Neuronal stem cell (in vitro differentiated cells): ENCODE results near the gene CA14.

Source experiments
- DNase-seq: peaks from one replicate; pipeline ENCODE4 v3.0.0-alpha.2; 2013; ENCODE audit warnings: low spot score
- H2AFZ ChIP-seq: one replicate; pipeline ENCODE4 v1.6.1; 2013; ENCODE audit warnings: mild to moderate bottlenecking, low read length, inconsistent platforms
- H2AK5ac ChIP-seq: 2 replicates; pipeline ENCODE4 v1.6.1; 2013; ENCODE audit warnings: low read depth, mild to moderate bottlenecking, inconsistent platforms, low read length, moderate library complexity, mixed read lengths
- H2BK120ac ChIP-seq: 2 replicates; pipeline ENCODE4 v1.6.1; 2013; ENCODE audit warnings: low read depth, mild to moderate bottlenecking, inconsistent platforms, low read length, moderate library complexity, mixed read lengths
- H2BK12ac ChIP-seq: one replicate; pipeline ENCODE4 v1.6.1; 2013; ENCODE audit warnings: low read length, inconsistent platforms
- H2BK15ac ChIP-seq: 2 replicates; pipeline ENCODE4 v1.6.1; 2013; ENCODE audit warnings: mild to moderate bottlenecking, low read length, inconsistent platforms, mixed read lengths
- H2BK5ac ChIP-seq: one replicate; pipeline ENCODE4 v1.6.1; 2013; ENCODE audit warnings: inconsistent platforms, mild to moderate bottlenecking, low read length, moderate library complexity
- H3K14ac ChIP-seq: one replicate; pipeline ENCODE4 v1.6.1; 2013; ENCODE audit warnings: low read length, inconsistent platforms
- H3K18ac ChIP-seq: 2 replicates; pipeline ENCODE4 v1.6.1; 2013; ENCODE audit warnings: low read length, inconsistent platforms
- H3K23ac ChIP-seq: 2 replicates; pipeline ENCODE4 v1.6.1; 2013; ENCODE audit warnings: low read depth, mild to moderate bottlenecking, mixed read lengths, low read length, inconsistent platforms; ENCODE audit not compliant: poor library complexity
- H3K27ac ChIP-seq: replicated peaks from 3 replicates; pipeline ENCODE4 v1.5.1; 2013; ENCODE audit warnings: low read length, inconsistent platforms
- H3K27me3 ChIP-seq, 3 experiments: 2 replicates each; pipeline ENCODE4 v1.6.1; 2013; ENCODE audit warnings: low read length in 3 of 3, mild to moderate bottlenecking in 2 of 3, inconsistent platforms in 1 of 3, low read depth in 1 of 3, mixed read lengths in 1 of 3, moderate library complexity in 1 of 3; ENCODE audit not compliant: control insufficient read depth in 3 of 3, insufficient read depth in 3 of 3
- H3K36me3 ChIP-seq, 2 donors: replicated peaks in 1 of 2; 2 replicates each; pipeline ENCODE4 v1.6.1; 2013; ENCODE audit warnings: low read length in 2 of 2; ENCODE audit not compliant: control insufficient read depth in 2 of 2, insufficient read depth in 2 of 2
- H3K4ac ChIP-seq: 2 replicates; pipeline ENCODE4 v1.6.1; 2013; ENCODE audit warnings: inconsistent platforms, mild to moderate bottlenecking, low read length, moderate library complexity
- H3K4me1 ChIP-seq, 2 donors: 1 replicate in 1 of 2; 2 replicates in 1 of 2; pipeline ENCODE4 v1.6.1; 2013; ENCODE audit warnings: low read length in 2 of 2, low read depth in 1 of 2; ENCODE audit not compliant: control insufficient read depth in 2 of 2, insufficient read depth in 1 of 2
- H3K4me2 ChIP-seq: one replicate; pipeline ENCODE4 v1.6.1; 2013; ENCODE audit warnings: mild to moderate bottlenecking, low read length, inconsistent platforms; ENCODE audit not compliant: insufficient read depth, poor library complexity, severe bottlenecking
- H3K4me3 ChIP-seq, 2 donors: 2 replicates each; pipeline ENCODE4 v1.5.1; 2013; ENCODE audit warnings: low read length in 2 of 2, mild to moderate bottlenecking in 2 of 2, inconsistent platforms in 1 of 2, moderate library complexity in 1 of 2
- H3K79me1 ChIP-seq: one replicate; pipeline ENCODE4 v1.6.1; 2013; ENCODE audit warnings: low read depth, mild to moderate bottlenecking, inconsistent platforms, low read length, moderate library complexity
- H3K9ac ChIP-seq: one replicate; pipeline ENCODE4 v1.6.1; 2013; ENCODE audit warnings: mild to moderate bottlenecking, low read depth, low read length, inconsistent platforms; ENCODE audit not compliant: poor library complexity
- H3K9me3 ChIP-seq, 2 donors: replicated peaks in 1 of 2; 2 replicates each; pipeline versions ENCODE3 to v1.6.1; 2013; ENCODE audit warnings: low read length in 2 of 2, mild to moderate bottlenecking in 2 of 2, inconsistent platforms in 1 of 2, low read depth in 1 of 2, mixed read lengths in 1 of 2, moderate library complexity in 1 of 2; ENCODE audit not compliant: control insufficient read depth in 2 of 2, insufficient read depth in 1 of 2
- H4K8ac ChIP-seq: one replicate; pipeline ENCODE4 v1.6.1; 2013; ENCODE audit warnings: low read depth, mild to moderate bottlenecking, inconsistent platforms, low read length, moderate library complexity
- H4K91ac ChIP-seq: one replicate; pipeline ENCODE4 v1.6.1; 2013; ENCODE audit warnings: low read length, low read depth, mild to moderate bottlenecking, inconsistent platforms; ENCODE audit not compliant: poor library complexity
- WGBS, 2 donors: extraction: QIAGEN DNeasy Blood & Tissue Kit; methylation state at CpG; one replicate each; pipeline ENCODE4 v1.1.7; 2013; ENCODE audit warnings: missing lambda C conversion rate in 2 of 2, mixed read lengths in 1 of 2; ENCODE audit not compliant: insufficient read length in 2 of 2, insufficient replicate concordance in 1 of 2; ENCODE audit errors: extremely low coverage in 2 of 2; 5-methylcytosine and 5-hydroxymethylcytosine counted together

CA14 gene

GRCh38 chr1:150249936-150250335 is 7.6 kb upstream of the CA14 start:
- Histone ChIP-seq H3K9ac (no peak overlapping the region), H3K9me3 (peaks cover 0 to 3% of the 10 kb centered on the region in 2 donors), H2BK15ac (no peak overlapping the region), H4K8ac (no peak overlapping the region), H3K4ac (no peak overlapping the region), H3K27me3 (peaks cover 0 to 2% (median 0%) of the 10 kb centered on the region in 3 experiments), H2BK12ac (no peak overlapping the region), H3K4me1 (no peaks in the 10 kb centered on the region), H2AK5ac (no peak overlapping the region), H3K14ac (no peak overlapping the region), H3K18ac (no peak overlapping the region), H3K4me2 (no peak overlapping the region), H3K79me1 (no peaks in the 10 kb centered on the region), H3K27ac (no peak overlapping the region), H2AFZ (no peak overlapping the region), H3K4me3 (no peak overlapping the region), H2BK5ac (no peak overlapping the region), H4K91ac (no peak overlapping the region), H3K36me3 (no peaks in the 10 kb centered on the region), H3K23ac (no peak overlapping the region), H2BK120ac (no peak overlapping the region)
- WGBS, 2 donors = no CpG with 5 or more reads among the region's 2 CpGs
- DNase-seq = no peak

DNA sequence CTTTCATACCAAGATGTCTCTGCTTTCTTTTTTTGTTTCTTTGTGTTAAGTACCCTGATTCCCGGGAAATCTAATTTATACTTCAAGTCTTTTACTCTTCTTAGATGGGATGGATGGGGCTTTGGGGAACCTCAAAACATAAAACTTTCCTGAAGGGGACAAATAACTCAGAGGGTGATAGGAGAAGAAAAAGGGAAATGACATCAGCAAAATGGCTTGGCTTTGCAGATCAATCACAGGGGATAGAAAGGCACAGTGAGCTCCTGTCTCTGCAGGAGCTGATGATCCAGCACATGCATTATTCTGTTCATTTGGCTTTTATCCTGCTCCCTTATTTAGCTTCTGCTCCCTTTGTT is 1.4 kb upstream of the CA14 start:
- Histone ChIP-seq H3K27me3 (no peaks in the 10 kb centered on the region), H3K4ac (no peak overlapping the region), H3K23ac (no peak overlapping the region), H2AFZ (peak overlapping the region; percentile 73), H2BK5ac (peak overlapping the region; percentile 88), H3K4me2 (peak overlapping the region; percentile 93), H3K27ac (peak overlapping the region; percentile 96), H3K4me3 (peak overlapping the region; percentile 54 to 73), H2BK15ac (no peak overlapping the region), H4K8ac (no peak overlapping the region), H2AK5ac (no peak overlapping the region), H3K18ac (peak overlapping the region; percentile 81), H3K9me3 (peaks cover 0 to 5% of the 10 kb centered on the region in 2 donors), H2BK120ac (no peak overlapping the region), H2BK12ac (no peak overlapping the region), H3K36me3 (peaks cover 2 to 10% of the 10 kb centered on the region in 2 donors), H3K79me1 (peaks cover 4% of the 10 kb centered on the region), H4K91ac (no peak overlapping the region), H3K9ac (no peak overlapping the region), H3K14ac (no peak overlapping the region), H3K4me1 (peaks cover 20 to 22% of the 10 kb centered on the region in 2 donors)
- DNase-seq = no peak
- WGBS, 2 donors = no CpG with 5 or more reads among the region's 1 CpG

DNA sequence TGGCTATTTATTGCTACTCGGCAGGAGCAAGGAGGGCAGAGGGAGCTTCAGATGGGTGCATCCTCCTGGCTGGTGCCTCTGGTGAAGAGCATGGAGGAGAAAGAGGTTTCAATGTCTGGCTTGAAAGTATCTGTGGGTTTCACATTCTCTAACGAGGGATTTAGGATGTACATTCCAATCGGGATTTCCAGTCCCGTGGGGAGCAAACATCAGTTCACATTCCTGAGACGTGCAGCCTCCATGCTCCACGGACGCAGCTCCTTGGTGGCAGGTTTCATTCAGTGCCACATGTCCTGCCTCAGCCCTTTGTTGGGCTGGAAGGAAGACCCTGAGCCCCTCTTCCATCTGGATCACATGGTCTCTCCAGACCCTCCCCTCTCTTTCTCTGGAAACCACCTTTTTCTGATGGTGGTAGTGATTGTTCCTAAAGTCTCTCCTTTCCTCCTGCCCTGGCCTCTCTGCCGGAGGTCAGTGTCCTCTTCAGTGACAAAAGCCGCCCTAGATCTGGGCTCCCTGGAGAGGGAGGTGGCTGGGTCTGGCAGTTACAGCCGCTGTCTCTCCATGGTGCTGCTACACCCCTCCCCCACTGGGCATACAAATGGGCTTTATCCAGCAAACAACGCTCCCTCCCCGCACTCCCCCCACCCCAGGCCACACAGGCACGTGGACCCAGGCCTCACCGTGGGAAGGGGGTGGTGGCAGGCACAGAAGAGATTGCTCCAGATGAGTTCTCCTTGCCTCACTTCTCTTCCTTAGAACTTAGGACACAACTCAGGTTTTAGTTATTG is 826 bp upstream of the CA14 start:
- Histone ChIP-seq H2AK5ac (peak overlapping the region; percentile 82), H3K23ac (no peak overlapping the region), H3K4me2 (peak overlapping the region; percentile 93), H3K27me3 (no peaks in the 10 kb centered on the region), H3K4ac (peak overlapping the region; percentile 67), H2AFZ (peak overlapping the region; percentile 59), H2BK12ac (no peak overlapping the region), H2BK15ac (peak overlapping the region; percentile 47), H3K27ac (peak overlapping the region; percentile 96), H3K9me3 (peaks cover 0 to 5% of the 10 kb centered on the region in 2 donors), H3K18ac (peak overlapping the region; percentile 93), H3K36me3 (peaks cover 6 to 15% of the 10 kb centered on the region in 2 donors), H3K4me1 (peaks cover 20 to 22% of the 10 kb centered on the region in 2 donors), H3K4me3 (peak overlapping the region; percentile 70 to 73), H4K91ac (peak overlapping the region; percentile 13), H4K8ac (no peak overlapping the region), H2BK5ac (peak overlapping the region; percentile 88), H2BK120ac (no peak overlapping the region), H3K14ac (no peak overlapping the region), H3K9ac (peak overlapping the region; percentile 88), H3K79me1 (peaks cover 7% of the 10 kb centered on the region)
- peak; percentile 73 for DNase-seq
- WGBS, 2 donors = no CpG with 5 or more reads among the region's 14 CpGs

DNA sequence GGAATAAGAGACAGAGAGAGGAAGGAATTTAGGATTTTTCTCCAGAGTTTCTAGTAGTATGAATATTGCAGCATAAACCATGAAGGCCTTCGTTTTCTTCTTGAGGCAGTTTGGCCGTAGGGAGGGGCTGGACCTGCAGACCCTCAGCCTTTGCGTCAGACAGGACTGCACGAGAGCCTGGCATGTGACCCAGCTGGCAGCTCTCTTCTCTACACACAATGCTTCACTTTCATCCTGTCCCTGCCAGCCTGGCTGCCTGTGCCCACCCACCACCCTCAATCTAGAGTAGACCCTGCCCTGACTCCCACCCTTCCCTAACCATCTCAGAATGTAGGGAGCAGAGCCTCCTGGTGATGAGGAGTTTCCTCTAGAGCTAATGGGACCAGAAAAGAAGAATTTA is 1.6 kb downstream of the CA14 start:
- peak overlapping the region; percentile 96 for H3K27ac ChIP-seq
- H3K79me1 ChIP-seq = peaks cover 7% of the 10 kb centered on the region
- peaks cover 0 to 5% of the 10 kb centered on the region in 2 donors for H3K9me3 ChIP-seq
- H3K36me3 ChIP-seq = peaks cover 17 to 38% of the 10 kb centered on the region in 2 donors
- H2AFZ ChIP-seq = no peak overlapping the region
- peak overlapping the region; percentile 76 for H3K9ac ChIP-seq
- H2BK120ac ChIP-seq = no peak overlapping the region
- no peaks in the 10 kb centered on the region for H3K27me3 ChIP-seq
- H3K4me1 ChIP-seq = peaks cover 20 to 22% of the 10 kb centered on the region in 2 donors
- no peak for DNase-seq
- no peak overlapping the region for H2BK5ac ChIP-seq
- no peak overlapping the region for H4K91ac ChIP-seq
- H3K4ac ChIP-seq = no peak overlapping the region
- H4K8ac ChIP-seq = no peak overlapping the region
- peak overlapping the region; percentile 43 for H2AK5ac ChIP-seq
- H3K14ac ChIP-seq = no peak overlapping the region
- WGBS, 2 donors = no CpG with 5 or more reads among the region's 4 CpGs
- H2BK12ac ChIP-seq = no peak overlapping the region
- no peak overlapping the region for H3K23ac ChIP-seq
- H3K4me3 ChIP-seq = peak overlapping the region; percentile 70 to 73
- no peak overlapping the region for H3K18ac ChIP-seq
- H2BK15ac ChIP-seq = peak overlapping the region; percentile 93
- peak overlapping the region; percentile 93 for H3K4me2 ChIP-seq
